Mesenchymal stem cell (in vitro differentiated cells and primary cell): ENCODE measurements around the gene COMMD9.
A peak's percentile ranks its signal among the peaks of the same experiment; 100 is the strongest.

ENCODE experiments used
- DNase-seq: peaks from one replicate; pipeline ENCODE4 v3.0.0-alpha.2; 2013
- H2AFZ ChIP-seq: one replicate; pipeline ENCODE4 v1.6.1; 2013; ENCODE audit warnings: low read depth, mild to moderate bottlenecking, control low read depth, inconsistent platforms, low read length, moderate library complexity
- H2AK5ac ChIP-seq: 2 replicates; pipeline ENCODE4 v1.6.1; 2013; ENCODE audit warnings: low read length, moderate library complexity, mild to moderate bottlenecking, inconsistent platforms; ENCODE audit not compliant: severe bottlenecking
- H2BK120ac ChIP-seq: one replicate; pipeline ENCODE4 v1.6.1; 2013; ENCODE audit warnings: low read depth, mild to moderate bottlenecking, inconsistent platforms, low read length, moderate library complexity
- H2BK12ac ChIP-seq, 2 experiments: one replicate each; pipeline ENCODE4 v1.6.1; 2013; ENCODE audit warnings: inconsistent platforms in 2 of 2, low read length in 2 of 2, mild to moderate bottlenecking in 2 of 2, moderate library complexity in 2 of 2, control low read depth in 1 of 2
- H2BK15ac ChIP-seq: one replicate; pipeline ENCODE4 v1.6.1; 2013; ENCODE audit warnings: mild to moderate bottlenecking, low read depth, inconsistent platforms; ENCODE audit not compliant: poor library complexity, severe bottlenecking
- H2BK5ac ChIP-seq: 2 replicates; pipeline ENCODE4 v1.6.1; 2013; ENCODE audit warnings: low read depth, mild to moderate bottlenecking, low read length, control low read depth, inconsistent platforms; ENCODE audit not compliant: poor library complexity, severe bottlenecking
- H3K14ac ChIP-seq, 2 experiments: one replicate each; pipeline ENCODE4 v1.6.1; 2013; ENCODE audit warnings: inconsistent platforms in 2 of 2, low read length in 2 of 2, control low read depth in 1 of 2, mild to moderate bottlenecking in 1 of 2, moderate library complexity in 1 of 2
- H3K18ac ChIP-seq, 2 experiments: one replicate each; pipeline ENCODE4 v1.6.1; 2013; ENCODE audit warnings: inconsistent platforms in 2 of 2, low read length in 2 of 2, control low read depth in 1 of 2, low read depth in 1 of 2, mild to moderate bottlenecking in 1 of 2
- H3K23ac ChIP-seq, 2 experiments: one replicate each; pipeline ENCODE4 v1.6.1; 2013; ENCODE audit warnings: inconsistent platforms in 2 of 2, low read length in 2 of 2, mild to moderate bottlenecking in 2 of 2, moderate library complexity in 2 of 2, control low read depth in 1 of 2
- H3K27ac ChIP-seq: 2 replicates; pipeline ENCODE4 v1.5.1; 2013; ENCODE audit warnings: mild to moderate bottlenecking, moderate library complexity, low read length, control low read depth, inconsistent platforms; ENCODE audit not compliant: poor library complexity, severe bottlenecking
- H3K27me3 ChIP-seq, 2 experiments: 2 replicates each; pipeline versions ENCODE4 v1.6.1 to v1.7.0; 2013; ENCODE audit warnings: low read length in 2 of 2, mild to moderate bottlenecking in 2 of 2, moderate library complexity in 2 of 2, control low read depth in 1 of 2, inconsistent platforms in 1 of 2; ENCODE audit not compliant: control insufficient read depth in 1 of 2, insufficient read depth in 1 of 2
- H3K36me3 ChIP-seq, 2 experiments: 2 replicates each; pipeline versions ENCODE4 v1.6.1 to v1.7.0; 2013; ENCODE audit warnings: low read length in 2 of 2, control low read depth in 1 of 2, inconsistent platforms in 1 of 2, low read depth in 1 of 2, mild to moderate bottlenecking in 1 of 2; ENCODE audit not compliant: insufficient read depth in 2 of 2, control insufficient read depth in 1 of 2
- H3K4ac ChIP-seq, 2 experiments: one replicate each; pipeline ENCODE4 v1.6.1; 2013; ENCODE audit warnings: inconsistent platforms in 2 of 2, low read length in 2 of 2, mild to moderate bottlenecking in 2 of 2, moderate library complexity in 2 of 2, control low read depth in 1 of 2, low read depth in 1 of 2
- H3K4me1 ChIP-seq: 2 replicates; pipeline ENCODE4 v1.6.1; 2013; ENCODE audit warnings: low read depth, low read length, control low read depth; ENCODE audit not compliant: control insufficient read depth, insufficient read depth
- H3K4me2 ChIP-seq: 2 replicates; pipeline ENCODE4 v1.6.1; 2013; ENCODE audit warnings: low read length, mild to moderate bottlenecking, inconsistent platforms; ENCODE audit not compliant: poor library complexity, severe bottlenecking
- H3K4me3 ChIP-seq, 2 experiments: 2 replicates each; pipeline versions ENCODE4 v1.5.1 to v1.7.0; 2013; ENCODE audit warnings: low read length in 2 of 2, mild to moderate bottlenecking in 2 of 2, control low read depth in 1 of 2, low read depth in 1 of 2; ENCODE audit not compliant: insufficient read depth in 1 of 2
- H3K79me1 ChIP-seq: replicated peaks from 2 replicates; pipeline ENCODE4 v1.6.1; 2013; ENCODE audit warnings: mild to moderate bottlenecking, control low read depth, low read length, inconsistent platforms; ENCODE audit not compliant: poor library complexity, severe bottlenecking
- H3K9ac ChIP-seq: 2 replicates; pipeline ENCODE4 v1.7.0; 2013; ENCODE audit warnings: mild to moderate bottlenecking, low read length, moderate library complexity
- H3K9me3 ChIP-seq: 2 replicates; pipeline ENCODE4 v1.7.0; 2013; ENCODE audit warnings: mild to moderate bottlenecking, low read length; ENCODE audit not compliant: control insufficient read depth
- H4K8ac ChIP-seq: one replicate; pipeline ENCODE4 v1.6.1; 2013; ENCODE audit warnings: inconsistent platforms, mild to moderate bottlenecking, low read length, moderate library complexity
- H4K91ac ChIP-seq: one replicate; pipeline ENCODE4 v1.6.1; 2013; ENCODE audit warnings: mild to moderate bottlenecking, low read length, inconsistent platforms
- WGBS: methylation state at CpG from one replicate; pipeline ENCODE4 v1.1.7; 2013; ENCODE audit warnings: mixed read lengths; 5-methylcytosine and 5-hydroxymethylcytosine counted together

The COMMD9 gene

GRCh38 chr11:36238036-36238631 is 51.1 kb downstream of the COMMD9 start:
- Histone ChIP-seq H3K36me3 (no peaks in the 10 kb centered on the region), H3K23ac (no peak overlapping the region), H3K4ac (no peak overlapping the region), H3K27ac (no peak overlapping the region), H2BK5ac (no peak overlapping the region), H4K91ac (no peak overlapping the region), H3K9ac (no peak overlapping the region), H2AFZ (no peak overlapping the region), H2BK15ac (no peak overlapping the region), H3K27me3 (peaks cover 0 to 24% of the 10 kb centered on the region in 2 experiments), H3K9me3 (no peaks in the 10 kb centered on the region), H3K4me3 (no peak overlapping the region), H3K79me1 (no peaks in the 10 kb centered on the region), H3K14ac (no peak overlapping the region), H3K18ac (no peak overlapping the region), H3K4me2 (no peak overlapping the region), H2BK12ac (no peak overlapping the region), H2BK120ac (no peak overlapping the region), H3K4me1 (peaks cover 6% of the 10 kb centered on the region), H4K8ac (no peak overlapping the region), H2AK5ac (no peak overlapping the region)
- no peak for DNase-seq

DNA sequence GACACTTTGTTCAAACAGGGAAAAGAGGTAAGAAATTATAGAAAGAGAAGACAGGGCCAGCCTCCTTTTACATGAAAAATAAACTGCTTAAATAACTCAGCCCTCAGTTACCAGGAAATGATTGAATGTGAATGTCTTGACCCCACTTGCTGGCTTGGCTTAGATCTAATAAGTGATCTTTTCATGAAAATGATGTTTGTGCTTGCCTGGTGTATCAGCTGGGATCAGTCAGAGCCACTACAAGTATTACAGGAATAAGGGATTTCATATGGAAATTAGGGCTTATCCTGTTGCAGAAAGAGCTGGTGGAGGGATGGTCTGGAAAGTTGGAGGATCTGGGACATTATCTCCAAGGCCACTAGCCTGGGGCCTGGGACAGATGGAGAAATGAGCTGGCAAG is 51.8 kb downstream of the COMMD9 start:
- peaks cover 0 to 18% of the 10 kb centered on the region in 2 experiments for H3K27me3 ChIP-seq
- no peak overlapping the region for H3K9ac ChIP-seq
- no peaks in the 10 kb centered on the region for H3K79me1 ChIP-seq
- no peak overlapping the region for H3K4me2 ChIP-seq
- H3K4me1 ChIP-seq: peaks cover 6% of the 10 kb centered on the region
- H3K14ac ChIP-seq: no peak overlapping the region
- H3K36me3 ChIP-seq: no peaks in the 10 kb centered on the region
- H3K9me3 ChIP-seq: no peaks in the 10 kb centered on the region
- no peak overlapping the region for H2AFZ ChIP-seq
- H2AK5ac ChIP-seq: no peak overlapping the region
- no peak overlapping the region for H2BK12ac ChIP-seq
- DNase-seq: no peak
- no peak overlapping the region for H3K18ac ChIP-seq
- no peak overlapping the region for H2BK15ac ChIP-seq
- no peak overlapping the region for H3K27ac ChIP-seq
- H2BK5ac ChIP-seq: no peak overlapping the region
- no peak overlapping the region for H4K8ac ChIP-seq
- H3K4me3 ChIP-seq: no peak overlapping the region
- no peak overlapping the region for H3K4ac ChIP-seq
- no peak overlapping the region for H4K91ac ChIP-seq
- H3K23ac ChIP-seq: no peak overlapping the region
- no peak overlapping the region for H2BK120ac ChIP-seq

DNA sequence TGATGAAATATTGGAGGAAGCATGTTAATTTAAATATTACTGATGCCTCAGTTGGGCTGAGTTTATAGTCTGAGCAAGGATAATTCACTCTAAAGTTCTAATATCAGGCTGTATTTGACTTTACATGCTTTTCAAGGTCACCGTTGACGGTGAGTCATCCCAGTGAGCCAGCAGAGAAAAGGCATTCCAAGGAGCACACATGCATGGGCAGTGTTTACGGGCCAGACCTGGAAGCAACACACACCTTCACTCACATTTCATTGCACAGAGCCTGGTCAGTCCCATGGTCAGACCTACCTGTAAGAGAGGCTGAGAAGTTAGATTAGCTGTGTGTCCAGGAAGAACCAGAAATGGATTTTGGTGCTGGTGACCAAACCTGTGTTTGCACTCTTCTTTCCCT is 53.5 kb downstream of the COMMD9 start:
- H3K36me3 ChIP-seq: no peaks in the 10 kb centered on the region

DNA sequence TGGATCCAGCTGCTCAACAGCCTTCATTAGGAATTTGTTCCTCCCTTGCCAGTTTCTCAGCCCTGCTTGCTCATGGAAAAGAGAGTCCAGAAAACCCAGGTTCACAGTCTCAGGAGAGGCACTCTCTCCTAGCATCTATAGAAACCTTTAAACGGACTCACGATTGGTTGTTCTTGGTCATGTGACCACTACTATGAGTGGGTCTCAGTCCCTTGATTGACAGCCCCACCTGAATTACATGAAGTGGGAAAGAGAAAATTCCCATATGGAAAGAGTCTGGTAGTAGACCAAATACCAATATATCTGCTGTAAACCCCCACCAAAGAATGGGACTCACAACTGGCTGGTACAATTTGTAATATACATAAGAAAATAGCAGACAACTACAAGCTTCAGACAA is 54.4 kb downstream of the COMMD9 start:
- Histone ChIP-seq H3K27me3 (peaks cover 0 to 8% of the 10 kb centered on the region in 2 experiments), H4K8ac (no peak overlapping the region), H3K4me2 (no peak overlapping the region), H3K4me3 (no peak overlapping the region), H3K36me3 (no peaks in the 10 kb centered on the region), H3K9ac (no peak overlapping the region), H3K23ac (no peak overlapping the region), H2BK12ac (no peak overlapping the region), H3K14ac (no peak overlapping the region), H3K9me3 (no peaks in the 10 kb centered on the region), H3K4ac (no peak overlapping the region), H3K4me1 (peaks cover 7% of the 10 kb centered on the region), H4K91ac (no peak overlapping the region), H2BK15ac (no peak overlapping the region), H3K18ac (no peak overlapping the region), H3K79me1 (no peaks in the 10 kb centered on the region), H2BK5ac (no peak overlapping the region), H2BK120ac (no peak overlapping the region), H3K27ac (no peak overlapping the region), H2AK5ac (no peak overlapping the region), H2AFZ (no peak overlapping the region)
- DNase-seq: no peak
- WGBS: 94% methylated on average over 2 of the region's 2 CpGs

More for the DNA sequence above, 53.5 kb downstream of the COMMD9 start:
- Histone ChIP-seq H3K18ac (no peak overlapping the region), H2AFZ (no peak overlapping the region), H3K27me3 (peaks cover 0 to 8% of the 10 kb centered on the region in 2 experiments), H3K23ac (no peak overlapping the region), H3K9me3 (no peaks in the 10 kb centered on the region), H3K4ac (no peak overlapping the region), H2AK5ac (peak overlapping the region; percentile 49), H2BK12ac (no peak overlapping the region), H3K14ac (no peak overlapping the region), H3K4me2 (no peak overlapping the region), H3K4me3 (no peak overlapping the region), H4K8ac (no peak overlapping the region), H4K91ac (no peak overlapping the region), H2BK15ac (no peak overlapping the region), H3K4me1 (peaks cover 7% of the 10 kb centered on the region), H2BK5ac (no peak overlapping the region), H3K27ac (no peak overlapping the region), H2BK120ac (no peak overlapping the region), H3K79me1 (no peaks in the 10 kb centered on the region), H3K9ac (no peak overlapping the region)
- peak; percentile 31 for DNase-seq
- 72% methylated on average over 2 of the region's 3 CpGs for WGBS
